ENCODE measurements around the gene VEGFB. TPM values are rescaled to one million over a fixed set of nuclear protein-coding genes. Genes with fewer than 3 reads are reported as not detected.

VEGFB gene
- total and polyA plus RNA-seq, 7 experiments from 2014 or later: 12.9 to 99.5 (median 58.7) TPM

DNA sequence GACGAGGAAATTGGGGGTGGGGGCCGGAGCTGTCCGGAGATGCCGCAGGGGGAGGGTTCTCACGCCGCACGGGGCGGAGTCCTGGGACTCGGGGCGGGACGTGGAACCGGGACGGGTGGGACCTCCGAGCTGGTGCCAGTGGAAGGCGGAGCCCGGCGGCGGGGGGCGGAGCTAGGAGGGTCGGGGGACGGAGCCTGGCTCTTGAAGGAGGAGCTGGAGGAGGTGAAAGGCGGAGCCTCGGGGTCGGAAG, 6.8 kb downstream of the VEGFB start:
- Mint-ChIP-seq H3K27ac (peak overlapping the region; percentile 97 to 100 (median 99)), H3K36me3 (peaks cover 0 to 6% (median 0%) of the 10 kb centered on the region in 5 donors), H3K9me3 (no peaks in the 10 kb centered on the region), H3K27me3 (no peaks in the 10 kb centered on the region), H3K4me1 (peaks cover 8 to 45% (median 30%) of the 10 kb centered on the region in 7 donors), H3K4me3 (peak overlapping the region; percentile 80 to 95 (median 89))
- peak; percentile 99 to 100 (median 100) for DNase-seq
- ChIA-PET CTCF (interaction anchor here (1.0 to 1.8 kb wide), 6 partner anchors 9 to 63 kb away, joined by 3 to 11 read pairs (median 6); partner anchors contain the start of genes FERMT3, NUDT22, PLCB3 and TRPT1), POLR2A (interaction anchor here (0.7 to 12.3 kb wide), 16 partner anchors 9 to 624 kb away, joined by 3 to 154 read pairs (median 5); partner anchors contain the start of genes ESRRA, FERMT3, NUDT22 and PRDX5)
- Histone ChIP-seq H3K4me3 (ENCODE audit: low read length) (peak overlapping the region; percentile 73), H3K27ac (ENCODE audit: low read depth, low read length) (peak overlapping the region; percentile 99), H3K27me3 (ENCODE audit: control insufficient read depth in 2 of 2, insufficient read depth in 2 of 2, low read length in 2 of 2) (no peaks in the 10 kb centered on the region), H3K36me3 (ENCODE audit: control insufficient read depth in 2 of 3, insufficient read depth in 3 of 3, low read length in 3 of 3) (peaks cover 0 to 30% (median 6%) of the 10 kb centered on the region in 3 experiments), H3K4me1 (ENCODE audit: control insufficient read depth in 2 of 2, insufficient read depth in 2 of 2, low read length in 2 of 2) (peaks cover 21 to 31% of the 10 kb centered on the region in 2 donors), H3K9me3 (ENCODE audit: control insufficient read depth in 2 of 3, low read length in 3 of 3) (no peaks in the 10 kb centered on the region)
- ATAC-seq: peak; percentile 90
- intact Hi-C loops (cut with micrococcal nuclease): loop anchor here (1.0 to 5.0 kb wide), 17 partner anchors 9 to 506 kb away; partner anchors contain the start of genes DNAJC4 (in 2 of the 2), ESRRA (in 2 of the 2), FERMT3 (in 2 of the 2) and GPR137 (in 2 of the 2)

DNA sequence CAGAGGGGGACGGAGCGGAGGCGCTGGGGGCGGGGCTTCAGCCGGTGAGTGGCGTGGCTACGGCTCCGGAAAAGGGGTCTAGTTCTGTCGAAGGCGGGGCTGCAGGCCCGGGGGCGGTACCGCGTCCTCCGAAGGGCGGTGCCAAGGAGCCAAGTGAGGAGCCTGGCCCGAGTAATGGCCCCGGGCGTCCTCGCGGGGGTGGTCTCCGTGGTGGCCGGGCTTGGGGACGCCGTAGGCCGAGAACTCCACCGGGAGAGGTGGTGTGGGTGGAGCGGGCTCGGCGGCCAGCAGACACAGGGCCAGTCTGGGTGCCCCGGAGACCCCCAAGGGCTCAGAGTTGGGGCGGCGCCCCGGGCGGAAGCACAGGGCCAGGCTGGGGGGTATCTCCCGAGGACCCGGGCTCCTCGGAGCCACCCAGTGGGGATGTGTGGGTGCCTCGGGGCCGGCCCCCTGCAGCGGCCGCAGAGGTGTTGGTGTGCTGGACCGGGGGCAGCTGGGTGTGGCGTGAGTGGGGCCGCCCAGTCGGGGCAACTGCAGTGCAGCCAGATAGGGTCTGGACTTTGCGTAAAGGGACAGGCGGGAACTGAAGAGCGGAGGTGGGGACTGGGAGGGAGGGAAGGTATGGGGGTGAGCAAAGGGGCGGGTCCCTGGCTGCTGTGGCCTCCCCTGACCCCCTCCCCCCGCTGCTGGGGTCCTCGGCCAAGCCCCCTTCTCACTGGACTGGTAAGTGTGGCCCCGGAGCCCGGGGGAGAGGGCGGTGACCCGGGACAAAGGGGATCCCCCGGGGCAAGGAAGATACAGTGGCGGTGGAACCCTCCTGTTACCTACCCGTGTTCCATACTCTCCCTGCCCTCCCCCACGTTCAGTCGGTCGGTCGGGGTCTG, 7.3 kb downstream of the VEGFB start:
- CTCF ChIA-PET: interaction anchor here (1.0 to 1.8 kb wide), 8 partner anchors 9 to 63 kb away, joined by 3 to 11 read pairs (median 5); partner anchors contain the start of genes FERMT3, NUDT22, PLCB3 and TRPT1
- Histone ChIP-seq H3K36me3 (ENCODE audit: control insufficient read depth in 2 of 3, insufficient read depth in 3 of 3, low read length in 3 of 3) (peaks cover 0 to 30% (median 6%) of the 10 kb centered on the region in 3 experiments), H3K27ac (ENCODE audit: low read depth, low read length) (peak overlapping the region; percentile 99), H3K4me3 (ENCODE audit: low read length) (peak overlapping the region; percentile 73), H3K4me1 (ENCODE audit: control insufficient read depth in 2 of 2, insufficient read depth in 2 of 2, low read length in 2 of 2) (peaks cover 21 to 31% of the 10 kb centered on the region in 2 donors), H3K27me3 (ENCODE audit: control insufficient read depth in 2 of 2, insufficient read depth in 2 of 2, low read length in 2 of 2) (no peaks in the 10 kb centered on the region), H3K9me3 (ENCODE audit: control insufficient read depth in 2 of 3, low read length in 3 of 3) (no peaks in the 10 kb centered on the region)
- H3K4me1 Mint-ChIP-seq: peaks cover 8 to 45% (median 30%) of the 10 kb centered on the region in 7 donors
- DNase-seq: no peak
- no peaks in the 10 kb centered on the region for H3K9me3 Mint-ChIP-seq
- ATAC-seq: no peak
- H3K27ac Mint-ChIP-seq: peak overlapping the region; percentile 97 to 100 (median 99)
- intact Hi-C loops (cut with micrococcal nuclease): loop anchor here (1.0 to 5.0 kb wide), 17 partner anchors 9 to 506 kb away; partner anchors contain the start of genes DNAJC4 (in 2 of the 2), ESRRA (in 2 of the 2), FERMT3 (in 2 of the 2) and GPR137 (in 2 of the 2)
- H3K27me3 Mint-ChIP-seq: no peaks in the 10 kb centered on the region
- peak overlapping the region; percentile 80 to 95 (median 89) for H3K4me3 Mint-ChIP-seq
- POLR2A ChIA-PET: interaction anchor here (0.8 to 12.3 kb wide), 18 partner anchors 8 to 503 kb away, joined by 3 to 154 read pairs (median 5); partner anchors contain the start of genes ESRRA, FERMT3, NUDT22 and PLCB3
- peaks cover 0 to 6% (median 0%) of the 10 kb centered on the region in 5 donors for H3K36me3 Mint-ChIP-seq

DNA sequence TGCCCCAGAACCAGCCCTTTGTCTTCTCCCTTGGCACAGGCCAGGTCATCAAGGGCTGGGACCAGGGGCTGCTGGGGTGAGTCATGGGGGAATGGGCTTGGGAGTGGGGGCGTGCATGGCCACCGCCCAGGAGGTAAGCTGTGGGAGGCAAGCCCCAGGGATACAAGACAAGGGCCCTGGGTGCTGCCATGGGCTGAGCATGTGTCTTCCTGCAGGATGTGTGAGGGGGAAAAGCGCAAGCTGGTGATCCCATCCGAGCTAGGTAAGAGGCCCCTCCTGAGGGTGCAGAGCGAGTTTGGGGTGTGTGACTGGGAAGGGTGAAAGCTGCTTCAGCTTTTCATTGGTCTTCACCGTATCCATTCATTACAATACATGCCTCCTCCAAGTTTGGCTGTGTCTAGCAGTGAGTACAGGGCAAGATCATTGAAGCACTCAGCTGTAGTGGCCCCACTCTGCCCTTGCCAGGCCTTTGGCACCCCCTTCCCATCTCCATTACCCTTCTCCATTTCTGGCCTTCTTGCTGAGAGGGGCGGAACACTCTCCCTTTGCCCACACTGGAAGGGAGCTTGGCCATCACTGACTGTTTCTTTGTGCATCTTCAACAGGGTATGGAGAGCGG, 9.0 kb downstream of the VEGFB start:
- no peaks in the 10 kb centered on the region for H3K9me3 ChIP-seq (ENCODE audit: control insufficient read depth in 2 of 3, low read length in 3 of 3)
- POLR2A ChIA-PET: interaction anchor here (0.5 to 12.3 kb wide), 11 partner anchors 7 to 1620 kb away, joined by 3 to 154 read pairs (median 5); partner anchors contain the start of genes ESRRA, FERMT3, NUDT22 and PLCB3
- intact Hi-C loops (cut with micrococcal nuclease): loop anchor here in 1 of 2 donors (5.0 kb wide), 1 partner anchor 504 kb away; no protein-coding TSS in a partner anchor

DNA sequence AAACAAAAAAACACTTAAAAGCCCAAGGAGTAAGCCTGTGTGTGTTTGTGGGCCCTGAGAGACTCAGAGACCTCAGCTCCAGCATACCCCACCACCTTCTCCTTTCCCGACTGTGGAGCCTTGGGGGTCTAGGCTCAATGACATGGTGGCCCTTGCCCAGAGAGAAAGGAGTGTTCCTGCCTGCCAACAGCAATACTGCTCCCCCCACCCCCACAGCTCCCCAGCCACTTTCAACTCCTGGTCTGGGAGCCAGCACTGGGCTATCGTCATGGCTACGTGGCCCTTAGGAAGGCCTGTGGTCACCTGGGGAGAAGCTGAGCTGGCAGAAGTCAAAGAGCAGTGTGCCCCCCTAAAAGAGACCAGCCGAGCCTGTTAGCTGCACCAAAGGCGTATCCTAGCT, 9.7 kb downstream of the VEGFB start:
- Histone ChIP-seq H3K9me3 (ENCODE audit: control insufficient read depth in 2 of 3, low read length in 3 of 3) (no peaks in the 10 kb centered on the region), H3K27ac (ENCODE audit: low read depth, low read length) (no peak overlapping the region), H3K36me3 (ENCODE audit: control insufficient read depth in 2 of 3, insufficient read depth in 3 of 3, low read length in 3 of 3) (peaks cover 0 to 11% (median 0%) of the 10 kb centered on the region in 3 experiments), H3K27me3 (ENCODE audit: control insufficient read depth in 2 of 2, insufficient read depth in 2 of 2, low read length in 2 of 2) (no peaks in the 10 kb centered on the region), H3K4me1 (ENCODE audit: control insufficient read depth in 2 of 2, insufficient read depth in 2 of 2, low read length in 2 of 2) (peaks cover 25 to 35% of the 10 kb centered on the region in 2 donors), H3K4me3 (ENCODE audit: low read length) (no peak overlapping the region)
- H3K27me3 Mint-ChIP-seq: no peaks in the 10 kb centered on the region
- peaks cover 15 to 43% (median 35%) of the 10 kb centered on the region in 7 donors for H3K4me1 Mint-ChIP-seq
- peak overlapping the region in 4 of 9 donors; percentile 7 to 45 (median 23) for H3K27ac Mint-ChIP-seq
- CTCF ChIA-PET: interaction anchor here (0.5 to 4.5 kb wide), 6 partner anchors 10 to 653 kb away, joined by 3 to 30 read pairs (median 4); partner anchors contain the start of genes FERMT3 and VEGFB
- intact Hi-C loops (cut with micrococcal nuclease): loop anchor here in 1 of 2 donors (5.0 kb wide), 1 partner anchor 503 kb away; no protein-coding TSS in a partner anchor
- H3K9me3 Mint-ChIP-seq: no peaks in the 10 kb centered on the region
- H3K36me3 Mint-ChIP-seq: peaks cover 0 to 1% (median 0%) of the 10 kb centered on the region in 5 donors
- DNase-seq: no peak
- POLR2A ChIA-PET: interaction anchor here (0.6 to 12.3 kb wide), 8 partner anchors 8 to 1621 kb away, joined by 3 to 154 read pairs (median 10); partner anchors contain the start of genes ESRRA, FERMT3, NUDT22 and PRDX5
- ATAC-seq: no peak
- H3K4me3 Mint-ChIP-seq: peak overlapping the region in 7 of 10 donors; percentile 16 to 95 (median 31)

More for the DNA sequence above, 9.0 kb downstream of the VEGFB start:
- no peaks in the 10 kb centered on the region for H3K27me3 Mint-ChIP-seq
- ATAC-seq: no peak
- peaks cover 0 to 17% (median 0%) of the 10 kb centered on the region in 3 experiments for H3K36me3 ChIP-seq (ENCODE audit: control insufficient read depth in 2 of 3, insufficient read depth in 3 of 3, low read length in 3 of 3)
- no peaks in the 10 kb centered on the region for H3K9me3 Mint-ChIP-seq
- H3K27ac Mint-ChIP-seq: peak overlapping the region in 7 of 9 donors; percentile 7 to 55 (median 50)
- H3K27ac ChIP-seq (ENCODE audit: low read depth, low read length): no peak overlapping the region
- CTCF ChIA-PET: interaction anchor here (0.5 to 4.5 kb wide), 11 partner anchors 9 to 653 kb away, joined by 3 to 30 read pairs (median 4); partner anchors contain the start of genes FERMT3, PRDX5, TRMT112 and VEGFB
- no peak for DNase-seq
- no peaks in the 10 kb centered on the region for H3K27me3 ChIP-seq (ENCODE audit: control insufficient read depth in 2 of 2, insufficient read depth in 2 of 2, low read length in 2 of 2)
- H3K36me3 Mint-ChIP-seq: peaks cover 0 to 1% (median 0%) of the 10 kb centered on the region in 5 donors
- peaks cover 15 to 47% (median 35%) of the 10 kb centered on the region in 7 donors for H3K4me1 Mint-ChIP-seq
- H3K4me1 ChIP-seq (ENCODE audit: control insufficient read depth in 2 of 2, insufficient read depth in 2 of 2, low read length in 2 of 2): peaks cover 25 to 35% of the 10 kb centered on the region in 2 donors
- H3K4me3 Mint-ChIP-seq: peak overlapping the region; percentile 29 to 95 (median 62)
- no peak overlapping the region for H3K4me3 ChIP-seq (ENCODE audit: low read length)

DNA sequence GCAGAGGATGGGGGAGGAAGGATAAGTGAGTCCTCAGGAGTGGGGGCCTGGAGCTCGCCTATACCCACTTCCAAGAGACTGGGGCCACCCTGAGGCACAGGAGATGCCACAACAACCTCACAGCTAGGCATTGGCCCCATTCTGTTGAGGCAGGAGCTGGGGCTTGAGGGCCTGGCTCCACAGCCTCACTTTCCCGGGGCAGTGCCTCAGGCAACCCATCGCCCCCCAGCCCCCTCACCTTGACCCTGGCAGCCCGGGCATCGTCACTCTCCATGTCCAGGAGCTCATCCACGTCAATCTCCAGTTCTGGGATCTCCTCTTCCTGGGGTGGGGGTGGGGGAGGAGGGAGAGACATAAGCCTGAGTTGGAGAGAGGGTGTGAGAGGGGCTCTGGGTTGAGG, 10.6 kb downstream of the VEGFB start:
- H3K4me3 ChIP-seq (ENCODE audit: low read length): no peak overlapping the region

More for the DNA sequence above, 10.6 kb downstream of the VEGFB start:
- ChIA-PET CTCF (interaction anchor here (1.3 to 4.5 kb wide), 3 partner anchors 39 to 73 kb away, joined by 3 to 30 read pairs (median 4); partner anchors contain the start of genes FERMT3, PRDX5 and TRMT112), POLR2A (interaction anchor here (0.6 to 12.3 kb wide), 10 partner anchors 9 to 388 kb away, joined by 3 to 154 read pairs (median 7); partner anchors contain the start of genes BAD, CATSPERZ, FERMT3 and PRDX5)
- intact Hi-C loops (cut with micrococcal nuclease): loop anchor here in 1 of 2 donors (5.0 kb wide), 1 partner anchor 502 kb away; no protein-coding TSS in a partner anchor
- peaks cover 15 to 46% (median 34%) of the 10 kb centered on the region in 7 donors for H3K4me1 Mint-ChIP-seq
- H3K27me3 ChIP-seq (ENCODE audit: control insufficient read depth in 2 of 2, insufficient read depth in 2 of 2, low read length in 2 of 2): no peaks in the 10 kb centered on the region
- H3K9me3 Mint-ChIP-seq: no peaks in the 10 kb centered on the region
- no peaks in the 10 kb centered on the region for H3K27me3 Mint-ChIP-seq
- H3K9me3 ChIP-seq (ENCODE audit: control insufficient read depth in 2 of 3, low read length in 3 of 3): no peaks in the 10 kb centered on the region
- ATAC-seq: no peak
- peak overlapping the region; percentile 59 for H3K27ac ChIP-seq (ENCODE audit: low read depth, low read length)
- H3K27ac Mint-ChIP-seq: peak overlapping the region in 6 of 9 donors; percentile 9 to 73 (median 65)
- H3K36me3 ChIP-seq (ENCODE audit: control insufficient read depth in 2 of 3, insufficient read depth in 3 of 3, low read length in 3 of 3): peaks cover 0 to 11% (median 0%) of the 10 kb centered on the region in 3 experiments
- peak overlapping the region in 8 of 10 donors; percentile 23 to 93 (median 86) for H3K4me3 Mint-ChIP-seq
- no peak for DNase-seq
- H3K36me3 Mint-ChIP-seq: peaks cover 0 to 1% (median 0%) of the 10 kb centered on the region in 5 donors
- H3K4me1 ChIP-seq (ENCODE audit: control insufficient read depth in 2 of 2, insufficient read depth in 2 of 2, low read length in 2 of 2): peaks cover 24 to 31% of the 10 kb centered on the region in 2 donors
